Measurements from ENCODE around the gene WDR64. TPM values are rescaled to one million over a fixed set of nuclear protein-coding genes. Genes with fewer than 3 reads are reported as not detected.

Gene WDR64
- total RNA-seq, 1 experiment from 2014 or later: not detected

- CTCF ChIA-PET: no interaction called here
Measured at GRCh38 chr1:241674805-241675384, 22.8 kb downstream of the WDR64 start.

DNA sequence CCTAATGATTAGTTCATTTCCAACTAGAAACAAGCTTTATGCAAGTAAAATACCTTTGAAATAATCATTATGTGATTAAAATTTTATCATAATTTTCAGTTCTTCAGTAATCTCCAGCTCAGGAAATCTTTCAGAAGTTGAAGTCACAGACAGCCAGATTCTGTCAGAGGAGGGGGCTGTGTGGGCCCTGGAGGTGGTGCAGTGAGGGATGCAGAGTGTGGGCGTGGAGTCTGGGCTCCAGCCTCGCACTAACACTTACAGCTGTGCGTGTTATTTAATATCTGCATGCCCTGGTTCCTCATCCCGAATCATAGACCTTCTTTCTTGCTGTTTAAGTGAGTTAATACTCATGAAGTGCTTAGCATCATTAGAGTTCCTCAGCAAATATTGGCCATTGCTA, 23.9 kb downstream of the WDR64 start:
- H3K4me3 ChIP-seq: no peak overlapping the region
- H3K27ac ChIP-seq: no peak overlapping the region
- no peaks in the 10 kb centered on the region for H3K79me2 ChIP-seq (ENCODE audit: low read depth)
- H3K4me2 ChIP-seq: no peak overlapping the region
- no peaks in the 10 kb centered on the region; the same call in 1 of the 2 replicates for H3K9me3 ChIP-seq (ENCODE audit: insufficient read depth, low read depth)
- H3K9me2 ChIP-seq (ENCODE audit: insufficient read depth): no peaks in the 10 kb centered on the region
- H2AFZ ChIP-seq: no peak overlapping the region
- no TSS peak for BruUV-seq (replicated peaks)
- no peaks in the 10 kb centered on the region for H3K4me1 ChIP-seq (replicated peaks; ENCODE audit: insufficient read depth)
- no peaks in the 10 kb centered on the region for H4K20me1 ChIP-seq (ENCODE audit: insufficient read depth)
- intact Hi-C loops (cut with micrococcal nuclease; ENCODE audit: unreplicated experiment): no loop called here
- H3K27me3 ChIP-seq (ENCODE audit: insufficient read depth, low read depth): no peaks in the 10 kb centered on the region
- no peak for DNase-seq
- H3F3A ChIP-seq (ENCODE audit: insufficient read depth, low read depth): no peaks in the 10 kb centered on the region
- POLR2A ChIA-PET (ENCODE audit: unreplicated experiment): no interaction called here
- CTCF ChIA-PET: no interaction called here
- H3K36me3 ChIP-seq (ENCODE audit: low read depth): no peaks in the 10 kb centered on the region
- TF ChIP-seq, protein P1, sequence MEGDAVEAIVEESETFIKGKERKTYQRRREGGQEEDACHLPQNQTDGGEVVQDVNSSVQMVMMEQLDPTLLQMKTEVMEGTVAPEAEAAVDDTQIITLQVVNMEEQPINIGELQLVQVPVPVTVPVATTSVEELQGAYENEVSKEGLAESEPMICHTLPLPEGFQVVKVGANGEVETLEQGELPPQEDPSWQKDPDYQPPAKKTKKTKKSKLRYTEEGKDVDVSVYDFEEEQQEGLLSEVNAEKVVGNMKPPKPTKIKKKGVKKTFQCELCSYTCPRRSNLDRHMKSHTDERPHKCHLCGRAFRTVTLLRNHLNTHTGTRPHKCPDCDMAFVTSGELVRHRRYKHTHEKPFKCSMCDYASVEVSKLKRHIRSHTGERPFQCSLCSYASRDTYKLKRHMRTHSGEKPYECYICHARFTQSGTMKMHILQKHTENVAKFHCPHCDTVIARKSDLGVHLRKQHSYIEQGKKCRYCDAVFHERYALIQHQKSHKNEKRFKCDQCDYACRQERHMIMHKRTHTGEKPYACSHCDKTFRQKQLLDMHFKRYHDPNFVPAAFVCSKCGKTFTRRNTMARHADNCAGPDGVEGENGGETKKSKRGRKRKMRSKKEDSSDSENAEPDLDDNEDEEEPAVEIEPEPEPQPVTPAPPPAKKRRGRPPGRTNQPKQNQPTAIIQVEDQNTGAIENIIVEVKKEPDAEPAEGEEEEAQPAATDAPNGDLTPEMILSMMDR (conservative IDR thresholded peaks at IDR 0.05): no peak
- no peak for TF ChIP-seq EZH2 (IDR thresholded peaks at IDR 0.05; ENCODE audit: low read depth)

More at GRCh38 chr1:241674805-241675384, 22.8 kb downstream of the WDR64 start:
- H2AFZ ChIP-seq: no peak overlapping the region
- H3K9me2 ChIP-seq (ENCODE audit: insufficient read depth): no peaks in the 10 kb centered on the region
- TF ChIP-seq, protein P1 (conservative IDR thresholded peaks at IDR 0.05): no peak
- POLR2A ChIA-PET (ENCODE audit: unreplicated experiment): no interaction called here
- no peaks in the 10 kb centered on the region for H4K20me1 ChIP-seq (ENCODE audit: insufficient read depth)
- H3K4me2 ChIP-seq: no peak overlapping the region
- no peaks in the 10 kb centered on the region for H3K4me1 ChIP-seq (replicated peaks; ENCODE audit: insufficient read depth)
- no peak overlapping the region for H3K4me3 ChIP-seq
- no peak overlapping the region for H3K27ac ChIP-seq
- H3K79me2 ChIP-seq (ENCODE audit: low read depth): no peaks in the 10 kb centered on the region
- no peaks in the 10 kb centered on the region; the same call in 1 of the 2 replicates for H3K9me3 ChIP-seq (ENCODE audit: insufficient read depth, low read depth)
- H3K27me3 ChIP-seq (ENCODE audit: insufficient read depth, low read depth): no peaks in the 10 kb centered on the region
- no peaks in the 10 kb centered on the region for H3K36me3 ChIP-seq (ENCODE audit: low read depth)
- H3F3A ChIP-seq (ENCODE audit: insufficient read depth, low read depth): no peaks in the 10 kb centered on the region
- DNase-seq: no peak
- BruUV-seq (replicated peaks): no TSS peak
- intact Hi-C loops (cut with micrococcal nuclease; ENCODE audit: unreplicated experiment): no loop called here

DNA sequence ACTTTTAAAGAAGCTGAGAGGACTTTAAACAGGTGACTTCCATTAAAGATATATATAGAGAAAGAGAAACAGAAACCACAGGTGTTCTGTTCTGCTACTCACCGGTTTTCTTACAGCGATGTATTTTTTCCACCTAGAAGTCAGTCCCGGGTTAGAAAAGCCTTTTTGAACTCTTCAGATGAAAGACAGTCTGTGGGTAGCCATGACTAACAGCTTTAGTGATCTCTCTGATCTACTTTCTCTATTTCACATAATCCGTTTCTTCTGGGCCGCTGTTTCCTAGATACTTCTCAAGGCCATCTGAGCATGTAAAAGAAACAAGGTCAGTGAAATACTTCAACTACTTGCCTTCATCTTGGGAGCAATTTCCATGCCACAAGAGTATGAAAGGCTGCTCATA, 25.1 kb downstream of the WDR64 start:
- intact Hi-C loops (cut with micrococcal nuclease; ENCODE audit: unreplicated experiment): no loop called here
- H3K27me3 ChIP-seq (ENCODE audit: insufficient read depth, low read depth): no peaks in the 10 kb centered on the region
- no peak overlapping the region for H3K4me2 ChIP-seq
- TF ChIP-seq EZH2 (IDR thresholded peaks at IDR 0.05; ENCODE audit: low read depth): no peak
- TF ChIP-seq, protein P1 (conservative IDR thresholded peaks at IDR 0.05): no peak
- BruUV-seq (replicated peaks): no TSS peak
- no peak overlapping the region for H3K4me3 ChIP-seq
- CTCF ChIA-PET: no interaction called here
- H3K4me1 ChIP-seq (replicated peaks; ENCODE audit: insufficient read depth): no peaks in the 10 kb centered on the region
- H3K9me3 ChIP-seq (ENCODE audit: insufficient read depth, low read depth): no peaks in the 10 kb centered on the region; the same call in 1 of the 2 replicates
- POLR2A ChIA-PET (ENCODE audit: unreplicated experiment): no interaction called here
- no peaks in the 10 kb centered on the region; the same call in 1 of the 2 replicates for H3K9me2 ChIP-seq (ENCODE audit: insufficient read depth)
- no peak overlapping the region for H3K27ac ChIP-seq
- no peaks in the 10 kb centered on the region for H3K36me3 ChIP-seq (ENCODE audit: low read depth)
- H3K79me2 ChIP-seq (ENCODE audit: low read depth): no peaks in the 10 kb centered on the region
- H2AFZ ChIP-seq: no peak overlapping the region
- H4K20me1 ChIP-seq (ENCODE audit: insufficient read depth): no peaks in the 10 kb centered on the region
- DNase-seq: no peak
- no peaks in the 10 kb centered on the region for H3F3A ChIP-seq (ENCODE audit: insufficient read depth, low read depth)
